ENCODE data around the gene TMEM212.
A peak's percentile ranks its signal among the peaks of the same experiment; 100 is the strongest.

TMEM212 gene

DNA sequence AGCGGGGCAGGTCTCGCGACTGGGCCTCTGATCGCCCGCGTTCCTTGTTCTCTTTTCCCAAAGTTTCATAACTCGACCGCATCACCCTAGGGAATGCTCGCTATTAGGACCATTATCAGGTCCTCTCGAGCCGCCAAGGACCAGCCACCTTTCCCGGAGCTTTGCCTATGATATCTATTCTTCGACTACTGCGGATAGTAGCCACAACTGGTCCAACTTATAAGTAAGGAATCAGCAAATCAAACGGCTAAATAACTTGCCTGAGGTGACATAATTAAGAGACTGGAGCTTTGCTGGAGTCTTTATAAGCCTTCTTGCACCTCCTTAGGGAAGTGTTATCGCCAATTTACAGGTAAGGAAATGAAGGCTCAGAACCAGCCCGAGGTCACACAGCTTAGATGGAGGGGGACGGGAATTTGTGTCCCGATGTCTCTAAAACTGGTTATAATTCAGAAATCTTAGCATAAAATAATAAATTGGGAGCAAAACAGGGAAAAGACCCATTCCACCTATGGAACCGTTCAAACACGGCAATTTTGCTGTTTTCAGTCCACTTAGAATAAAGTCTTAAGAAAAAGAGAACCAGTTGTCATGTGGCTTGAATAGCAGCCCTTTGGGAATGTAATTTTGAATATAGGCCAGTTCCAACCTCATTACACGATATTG is 32.4 kb upstream of the TMEM212 start:
- Histone ChIP-seq H3K9me3 (no peaks in the 10 kb centered on the region), H3K4me1 (peaks cover 0 to 34% (median 15%) of the 10 kb centered on the region in 4 donors), H3K4me3 (peak overlapping the region; percentile 60 to 66), H3K27ac (peak overlapping the region; percentile 68 to 84), H3K36me3 (no peaks in the 10 kb centered on the region), H3K27me3 (no peaks in the 10 kb centered on the region)
- DNase-seq, result no peak
- TF ChIP-seq CTCF (IDR thresholded peaks at IDR 0.05), result no peak
- intact Hi-C loops (cut with DNase I; ENCODE audit: low total_unique reads), result no loop called here

- Histone ChIP-seq H3K9me3 (no peaks in the 10 kb centered on the region), H3K27ac (peak overlapping the region; percentile 68 to 84), H3K27me3 (no peaks in the 10 kb centered on the region), H3K4me3 (peak overlapping the region; percentile 60 to 66), H3K36me3 (no peaks in the 10 kb centered on the region), H3K4me1 (peaks cover 0 to 28% (median 15%) of the 10 kb centered on the region in 4 donors)
- peak; percentile 49 to 81 for DNase-seq
- intact Hi-C loops (cut with DNase I; ENCODE audit: low total_unique reads), result no loop called here
- no peak for TF ChIP-seq CTCF (IDR thresholded peaks at IDR 0.05)
These were observed 31.7 kb upstream of the TMEM212 start for GRCh38 chr3:171811295-171811912.

- Histone ChIP-seq H3K4me1 (peaks cover 0 to 28% (median 15%) of the 10 kb centered on the region in 4 donors), H3K36me3 (no peaks in the 10 kb centered on the region), H3K27me3 (no peaks in the 10 kb centered on the region), H3K27ac (peak overlapping the region; percentile 68 to 84), H3K9me3 (no peaks in the 10 kb centered on the region), H3K4me3 (no peak overlapping the region)
- TF ChIP-seq CTCF (IDR thresholded peaks at IDR 0.05), result no peak
- intact Hi-C loops (cut with DNase I; ENCODE audit: low total_unique reads), result no loop called here
- peak in 1 of 2 donors; percentile 47 for DNase-seq
These were observed 31.2 kb upstream of the TMEM212 start for GRCh38 chr3:171811913-171812335.

DNA sequence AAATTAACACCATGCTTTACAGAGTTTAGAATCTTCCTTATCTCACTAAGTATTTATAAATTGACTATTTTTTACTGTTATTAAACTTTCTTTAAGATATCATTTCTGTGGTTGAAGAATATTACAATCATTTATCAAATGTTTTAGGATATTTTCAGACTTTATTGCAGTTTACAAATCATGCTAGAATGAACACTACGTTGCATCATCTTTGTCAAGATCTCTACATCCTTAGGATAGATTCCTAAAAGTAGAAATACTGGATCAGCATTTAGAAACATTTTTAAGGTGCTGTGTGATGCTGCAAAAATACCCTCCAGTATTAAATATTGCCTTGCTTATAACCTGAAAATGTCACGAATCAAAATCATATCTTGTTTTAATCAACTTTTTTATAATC is 30.3 kb upstream of the TMEM212 start:
- no peak overlapping the region for H3K27ac ChIP-seq

GRCh38 chr3:171813278-171813896 is 29.8 kb upstream of the TMEM212 start:
- intact Hi-C loops (cut with DNase I; ENCODE audit: low total_unique reads), result no loop called here
- H3K27me3 ChIP-seq, result no peaks in the 10 kb centered on the region
- no peaks in the 10 kb centered on the region for H3K9me3 ChIP-seq
- no peak overlapping the region for H3K4me3 ChIP-seq
- no peak overlapping the region for H3K27ac ChIP-seq
- H3K36me3 ChIP-seq, result no peaks in the 10 kb centered on the region
- TF ChIP-seq CTCF (IDR thresholded peaks at IDR 0.05), result no peak
- H3K4me1 ChIP-seq, result peaks cover 0 to 28% (median 15%) of the 10 kb centered on the region in 4 donors
- DNase-seq, result no peak

More for the DNA sequence above, 30.3 kb upstream of the TMEM212 start:
- no peak for TF ChIP-seq CTCF (IDR thresholded peaks at IDR 0.05)
- no peaks in the 10 kb centered on the region for H3K9me3 ChIP-seq
- H3K27me3 ChIP-seq, result no peaks in the 10 kb centered on the region
- no peak for DNase-seq
- H3K4me1 ChIP-seq, result peaks cover 0 to 28% (median 15%) of the 10 kb centered on the region in 4 donors
- intact Hi-C loops (cut with DNase I; ENCODE audit: low total_unique reads), result no loop called here
- no peak overlapping the region for H3K4me3 ChIP-seq
- H3K36me3 ChIP-seq, result no peaks in the 10 kb centered on the region

Data from tibial artery (tissue), 4 donors.